Stimulated activated effector memory CD8-positive, alpha-beta T cell treated with anti-CD3 and anti-CD28 coated beads, Interleukin-12 subunit alpha, Interleukin-12 subunit beta, amount 100 ng/mL, for 72 hours (primary cell): ENCODE data around the gene IFT80.
"Not testable (repeated sequence)": the region's sequence is repeated elsewhere in the genome, so short reads cannot be mapped to it uniquely, and the experiment has no call there.

Source experiments
- ATAC-seq: fragments of 150-1000 bp; cut with Tn5 transposase; 2 replicates; pipeline ENCODE4 v1.10.0; 2021
- DNase-seq, 2 donors: peaks; one replicate each; pipeline ENCODE4 v3.0.0; 2021 to 2022; ENCODE audit warnings: low spot score in 2 of 2
- H3K27ac Mint-ChIP-seq: one replicate; pipeline ENCODE4 v1.8.0; 2022; ENCODE audit warnings: mild to moderate bottlenecking, mixed read lengths
- H3K36me3 Mint-ChIP-seq: one replicate; pipeline ENCODE4 v1.8.0; 2022; ENCODE audit warnings: mild to moderate bottlenecking, mixed read lengths
- H3K4me1 Mint-ChIP-seq: one replicate; pipeline ENCODE4 v1.8.0; 2022; ENCODE audit warnings: mixed read lengths
- H3K4me3 Mint-ChIP-seq: one replicate; pipeline ENCODE4 v1.8.0; 2022; ENCODE audit warnings: mild to moderate bottlenecking, mixed read lengths
- H3K9me3 Mint-ChIP-seq: one replicate; pipeline ENCODE4 v1.8.0; 2022; ENCODE audit warnings: mixed read lengths

IFT80 gene

GRCh38 chr3:160279657-160280056 is 119.4 kb downstream of the IFT80 start:
- ATAC-seq: no peak
- DNase-seq: no peak
- Mint-ChIP-seq H3K36me3 (peaks cover 7% of the 10 kb centered on the region), H3K9me3 (no peaks in the 10 kb centered on the region), H3K27ac (no peak overlapping the region), H3K4me1 (no peaks in the 10 kb centered on the region), H3K4me3 (no peak overlapping the region)

DNA sequence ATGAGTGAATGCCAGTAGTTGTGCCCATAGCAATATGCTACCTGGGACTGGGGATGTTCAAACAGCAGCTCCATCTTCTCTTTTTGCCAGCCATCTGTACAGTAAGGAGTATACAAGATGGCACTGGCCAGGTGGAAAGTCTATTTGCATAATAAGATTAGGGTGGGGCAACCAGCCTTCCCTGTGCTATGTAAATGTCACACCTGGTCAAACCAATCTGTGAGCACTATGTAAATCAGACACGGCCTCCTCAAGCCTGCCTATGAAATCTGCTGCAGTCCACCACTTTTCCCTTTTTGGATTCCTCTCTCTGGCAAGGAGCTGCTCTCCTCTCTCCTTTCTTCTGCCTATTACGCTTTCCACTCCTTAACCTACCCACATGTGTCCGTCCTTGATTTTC is 120.8 kb downstream of the IFT80 start:
- Mint-ChIP-seq H3K27ac (no peak overlapping the region), H3K4me1 (no peaks in the 10 kb centered on the region), H3K4me3 (no peak overlapping the region), H3K9me3 (no peaks in the 10 kb centered on the region), H3K36me3 (peaks cover 7% of the 10 kb centered on the region)
- no peak for DNase-seq
- ATAC-seq: no peak

- Mint-ChIP-seq H3K27ac (no peak overlapping the region), H3K4me3 (no peak overlapping the region), H3K9me3 (no peaks in the 10 kb centered on the region), H3K4me1 (peaks cover 8% of the 10 kb centered on the region), H3K36me3 (no peaks in the 10 kb centered on the region)
- ATAC-seq: no peak
- no peak for DNase-seq
Measured at GRCh38 chr3:160265088-160265487, 133.9 kb downstream of the IFT80 start.

DNA sequence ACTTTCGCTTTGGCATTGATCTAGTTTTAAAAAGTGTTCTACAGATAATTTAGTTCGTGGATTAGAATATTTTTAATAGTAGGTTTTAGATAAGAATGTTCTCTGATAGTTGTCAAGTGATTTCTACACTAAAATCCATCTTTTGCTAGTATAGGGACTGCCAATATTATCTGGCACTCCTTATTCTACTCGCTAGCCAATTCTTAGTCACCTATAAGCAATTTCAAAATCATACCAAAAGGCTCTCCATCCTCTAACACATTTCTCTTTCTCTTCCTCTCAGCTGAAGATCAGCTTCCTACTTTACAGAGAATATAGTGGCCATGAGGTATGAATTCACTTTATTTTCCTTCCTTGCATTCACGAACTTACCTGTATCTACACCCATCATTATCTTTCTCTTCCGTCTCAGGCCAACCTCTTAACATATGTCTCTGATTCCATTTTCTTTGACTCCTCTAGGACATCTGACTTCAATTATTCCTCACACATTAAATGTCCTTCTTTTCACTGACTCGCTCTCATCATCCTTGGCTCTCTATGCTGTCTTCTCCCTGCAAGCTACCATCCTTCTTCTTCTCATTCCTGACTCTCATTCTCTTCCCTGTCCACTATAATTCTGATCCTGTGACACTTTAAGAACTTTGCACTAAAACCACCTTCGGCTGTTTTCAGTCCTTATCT is 138.3 kb downstream of the IFT80 start:
- Mint-ChIP-seq H3K4me1 (peaks cover 8% of the 10 kb centered on the region), H3K4me3 (no peak overlapping the region), H3K36me3 (no peaks in the 10 kb centered on the region), H3K9me3 (no peaks in the 10 kb centered on the region), H3K27ac (no peak overlapping the region)
- DNase-seq (no peak), ATAC-seq (no peak)

GRCh38 chr3:160259589-160259988 is 139.4 kb downstream of the IFT80 start:
- Mint-ChIP-seq H3K4me3 (no peak overlapping the region), H3K9me3 (no peaks in the 10 kb centered on the region), H3K4me1 (peaks cover 8% of the 10 kb centered on the region), H3K36me3 (no peaks in the 10 kb centered on the region), H3K27ac (no peak overlapping the region)
- ATAC-seq (no peak), DNase-seq (no peak)

- no peak for ATAC-seq
- Mint-ChIP-seq H3K9me3 (no peaks in the 10 kb centered on the region), H3K4me1 (peaks cover 8% of the 10 kb centered on the region), H3K27ac (no peak overlapping the region), H3K4me3 (no peak overlapping the region), H3K36me3 (no peaks in the 10 kb centered on the region)
- no peak for DNase-seq
Measured at GRCh38 chr3:160257606-160258005, 141.4 kb downstream of the IFT80 start.

DNA sequence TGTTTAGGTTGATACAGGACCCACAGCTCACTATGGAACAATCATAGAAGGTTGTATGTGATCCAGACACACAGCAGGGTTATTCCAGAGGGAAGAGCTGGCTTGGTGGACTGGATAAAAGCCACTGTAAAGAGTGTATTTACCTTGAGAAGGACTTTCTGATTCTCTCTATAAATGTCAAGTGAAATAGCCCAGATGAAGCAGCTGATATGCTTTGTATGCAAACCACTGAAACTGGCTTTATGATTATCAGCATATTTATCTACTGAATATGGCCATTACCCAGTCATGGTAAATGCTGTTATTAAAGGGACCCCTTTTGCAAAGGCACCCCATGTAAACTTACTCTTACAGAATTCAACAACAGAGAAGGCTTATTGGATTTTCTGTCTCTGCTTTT is 145.7 kb downstream of the IFT80 start:
- no peaks in the 10 kb centered on the region for H3K36me3 Mint-ChIP-seq

GRCh38 chr3:160247766-160248165 is 151.3 kb downstream of the IFT80 start:
- DNase-seq (no peak), ATAC-seq (no peak)
- H3K27ac Mint-ChIP-seq: no peak overlapping the region
- no peaks in the 10 kb centered on the region for H3K9me3 Mint-ChIP-seq
- H3K4me1 Mint-ChIP-seq: no peaks in the 10 kb centered on the region
- H3K36me3 Mint-ChIP-seq: no peaks in the 10 kb centered on the region
- no peak overlapping the region for H3K4me3 Mint-ChIP-seq

More for the DNA sequence above, 145.7 kb downstream of the IFT80 start:
- no peak for DNase-seq
- Mint-ChIP-seq H3K4me3 (no peak overlapping the region), H3K9me3 (no peaks in the 10 kb centered on the region), H3K4me1 (no peaks in the 10 kb centered on the region), H3K27ac (no peak overlapping the region)
- no peak for ATAC-seq

- DNase-seq (no peak), ATAC-seq (no peak)
- Mint-ChIP-seq H3K36me3 (no peaks in the 10 kb centered on the region), H3K27ac (no peak overlapping the region), H3K9me3 (no peaks in the 10 kb centered on the region), H3K4me3 (no peak overlapping the region), H3K4me1 (no peaks in the 10 kb centered on the region)
Measured at GRCh38 chr3:160245261-160245800, 153.7 kb downstream of the IFT80 start.

DNA sequence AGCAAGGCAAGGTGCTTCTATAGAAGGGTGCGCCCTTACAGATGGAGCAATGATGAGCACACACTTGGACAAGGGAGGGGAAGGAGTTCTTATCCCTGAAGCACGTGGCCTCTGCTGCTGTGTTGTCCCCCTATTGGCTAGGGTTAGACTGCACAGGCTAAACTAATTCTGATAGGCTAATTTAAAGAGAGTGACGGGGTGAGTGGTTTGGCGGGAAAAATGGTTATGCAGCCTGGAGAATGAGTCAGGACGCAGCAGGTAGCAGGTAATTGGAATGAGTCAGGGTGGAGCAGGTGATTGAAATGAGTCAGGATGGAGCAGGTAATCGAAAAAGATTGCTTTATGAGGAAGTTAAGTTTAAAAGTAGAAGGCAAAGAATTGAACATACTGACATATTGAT is 158.3 kb downstream of the IFT80 start:
- not testable (repeated sequence) for H3K9me3 Mint-ChIP-seq, H3K27ac Mint-ChIP-seq, ATAC-seq, H3K4me3 Mint-ChIP-seq, DNase-seq, H3K36me3 Mint-ChIP-seq, H3K4me1 Mint-ChIP-seq

GRCh38 chr3:160232014-160232413 is 167.0 kb downstream of the IFT80 start:
- no peaks in the 10 kb centered on the region for H3K36me3 Mint-ChIP-seq
- DNase-seq (no peak), ATAC-seq (no peak)
- H3K27ac Mint-ChIP-seq: no peak overlapping the region
- H3K4me1 Mint-ChIP-seq: no peaks in the 10 kb centered on the region
- H3K4me3 Mint-ChIP-seq: no peak overlapping the region
- H3K9me3 Mint-ChIP-seq: no peaks in the 10 kb centered on the region

GRCh38 chr3:160227419-160227818 is 171.6 kb downstream of the IFT80 start:
- no peak overlapping the region for H3K27ac Mint-ChIP-seq
- H3K36me3 Mint-ChIP-seq: no peaks in the 10 kb centered on the region
- H3K9me3 Mint-ChIP-seq: no peaks in the 10 kb centered on the region
- DNase-seq (no peak), ATAC-seq (no peak)
- peaks cover 13% of the 10 kb centered on the region for H3K4me1 Mint-ChIP-seq
- no peak overlapping the region for H3K4me3 Mint-ChIP-seq

DNA sequence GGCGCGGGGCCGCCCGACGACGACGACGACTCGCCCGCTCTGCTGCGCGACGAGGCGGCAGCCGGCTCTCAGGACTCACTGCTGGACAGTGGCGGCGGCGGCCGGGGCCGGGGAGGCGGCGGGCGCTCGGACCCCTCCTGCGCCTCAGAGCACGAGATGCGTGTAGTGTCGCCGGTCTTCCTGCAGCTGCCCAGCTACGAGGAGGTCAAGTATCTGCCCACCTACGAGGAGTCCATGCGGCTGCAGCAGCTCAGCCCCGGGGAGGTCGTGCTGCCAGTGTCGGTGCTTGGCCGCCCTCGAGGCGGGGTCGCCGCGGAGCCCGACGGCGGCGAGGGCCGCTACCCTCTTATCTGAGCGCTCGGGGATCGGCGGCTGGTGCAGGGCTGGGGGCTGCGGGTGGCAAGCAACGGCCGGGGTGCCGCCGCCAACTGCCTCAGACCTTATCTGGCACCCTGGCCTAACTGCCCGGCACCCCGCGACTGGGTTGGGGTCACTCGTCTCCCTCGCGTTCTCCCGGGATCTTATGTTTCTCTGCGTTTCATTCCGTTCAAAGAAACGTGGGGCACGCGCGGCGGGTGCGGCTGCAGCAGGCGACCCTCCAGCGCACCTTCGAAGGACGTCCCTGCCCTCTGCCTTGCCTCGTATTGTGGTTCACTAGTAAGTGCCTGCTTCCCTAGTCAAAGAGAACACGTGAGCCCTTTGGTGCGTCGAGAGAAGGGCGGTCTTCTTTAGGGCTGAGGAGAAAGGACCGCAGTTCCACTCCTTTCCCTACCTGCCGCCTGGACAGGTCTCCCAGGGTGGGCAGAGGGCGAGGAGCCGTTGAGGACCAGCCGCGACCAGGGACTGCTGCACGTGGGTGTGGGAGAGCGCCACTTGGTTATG is 172.8 kb downstream of the IFT80 start:
- Mint-ChIP-seq H3K36me3 (no peaks in the 10 kb centered on the region), H3K27ac (no peak overlapping the region), H3K9me3 (no peaks in the 10 kb centered on the region), H3K4me1 (peaks cover 13% of the 10 kb centered on the region), H3K4me3 (peak overlapping the region; percentile 73)
- no peak for DNase-seq
- peak; percentile 15 for ATAC-seq

DNA sequence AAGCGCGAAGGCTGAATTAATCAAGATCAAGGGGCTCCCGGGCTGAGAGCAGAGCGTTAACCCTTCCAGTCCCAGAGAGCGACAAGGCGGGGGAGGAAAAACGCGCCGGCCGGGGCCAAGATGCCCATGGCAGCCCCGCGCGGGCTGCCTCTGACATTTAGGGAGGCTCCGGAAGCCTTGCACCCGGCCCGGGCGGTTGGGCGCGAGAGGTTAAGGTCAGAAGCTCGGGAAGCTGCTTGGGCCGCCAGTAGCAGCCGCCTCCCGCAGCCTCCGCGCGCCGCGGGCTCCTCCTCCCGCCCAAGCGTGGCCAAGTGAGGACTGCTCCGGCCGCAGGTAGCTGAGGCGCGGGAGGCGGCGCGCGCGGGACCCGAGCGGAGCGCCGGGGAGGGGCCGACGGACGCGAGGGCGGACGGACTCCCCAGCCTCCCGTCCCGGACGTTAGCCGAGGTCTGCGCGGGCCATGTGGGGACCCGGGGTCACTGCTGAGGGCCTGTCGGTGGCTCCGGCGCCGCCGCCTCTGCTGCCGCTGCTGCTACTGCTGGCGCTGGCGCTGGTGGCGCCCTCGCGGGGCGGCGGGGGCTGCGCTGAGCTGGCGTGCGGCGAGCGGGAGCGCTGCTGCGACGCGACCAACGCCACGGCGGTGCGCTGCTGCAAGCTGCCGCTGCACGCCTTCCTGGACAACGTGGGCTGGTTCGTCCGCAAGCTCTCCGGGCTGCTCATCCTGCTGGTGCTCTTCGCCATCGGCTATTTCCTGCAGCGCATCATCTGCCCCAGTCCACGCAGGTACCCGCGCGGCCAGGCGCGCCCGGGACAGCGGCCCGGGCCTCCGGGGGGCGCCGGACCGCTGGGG is 173.6 kb downstream of the IFT80 start, which contains the start of gene C3orf80:
Gene C3orf80, plus strand, starts transcription at position 247 of the 850 bp plus-strand sequence. Its CDS starts 214 bp downstream, at position 461.
- Mint-ChIP-seq H3K9me3 (no peaks in the 10 kb centered on the region), H3K4me1 (peaks cover 13% of the 10 kb centered on the region), H3K4me3 (peak within 1 kb of the TSS; percentile 73), H3K36me3 (no peaks in the 10 kb centered on the region), H3K27ac (no peak within 1 kb of the TSS)
- DNase-seq (peak; percentile 20 to 68), ATAC-seq (peak; percentile 90)

DNA sequence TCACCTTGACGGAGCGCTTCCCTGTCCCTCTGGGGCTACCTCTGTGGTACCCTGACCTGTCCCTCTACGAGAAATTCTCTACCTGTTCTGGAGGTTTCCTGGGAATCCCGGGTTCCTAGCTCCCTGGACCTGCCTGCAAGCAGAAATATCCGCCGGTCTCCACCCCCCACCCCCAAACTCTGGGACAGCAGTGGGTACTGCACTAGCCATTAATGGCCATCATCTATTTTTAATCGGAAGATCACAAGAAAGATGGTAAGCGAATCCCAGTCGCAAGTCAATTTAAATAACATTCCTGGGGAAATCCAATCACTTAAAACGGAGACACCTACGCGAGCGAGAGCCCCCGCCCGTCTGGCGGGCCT is 174.2 kb downstream of the IFT80 start:
- ATAC-seq: no peak
- H3K27ac Mint-ChIP-seq: no peak overlapping the region
- no peak for DNase-seq
- H3K4me3 Mint-ChIP-seq: peak overlapping the region; percentile 65
- H3K9me3 Mint-ChIP-seq: no peaks in the 10 kb centered on the region
- H3K36me3 Mint-ChIP-seq: no peaks in the 10 kb centered on the region
- peaks cover 13% of the 10 kb centered on the region for H3K4me1 Mint-ChIP-seq
